Liver (tissue), 3 donors: ENCODE data around the gene GHR.

Experiments
- FOXA1 ChIP-seq: IDR thresholded peaks from 2 replicates; pipeline ENCODE4 v1.6.1; 2016; ENCODE audit warnings: antibody characterized with exemption
- HNF4A ChIP-seq, 2 donors: conservative IDR thresholded peaks; 2 replicates each; pipeline ENCODE4 v1.6.1; 2016; ENCODE audit warnings: antibody characterized with exemption in 2 of 2, mild to moderate bottlenecking in 2 of 2
- JUND ChIP-seq, 2 donors: IDR thresholded peaks; 2 replicates each; pipeline ENCODE4 v1.6.1; 2016; ENCODE audit warnings: antibody characterized with exemption in 2 of 2
- NR2F2 ChIP-seq: IDR thresholded peaks from 2 replicates; pipeline ENCODE4 v1.6.1; 2016; ENCODE audit warnings: antibody characterized with exemption
- RAD21 ChIP-seq, 2 donors: IDR thresholded peaks; 2 replicates each; pipeline ENCODE4 v1.6.1; 2016; ENCODE audit warnings: antibody characterized with exemption in 2 of 2, mild to moderate bottlenecking in 2 of 2
- RXRA ChIP-seq, 2 donors: IDR thresholded peaks; 2 replicates each; pipeline ENCODE4 v1.6.1; 2017 to 2018; ENCODE audit warnings: antibody characterized with exemption in 2 of 2, mild to moderate bottlenecking in 1 of 2
- SP1 ChIP-seq: IDR thresholded peaks from 2 replicates; pipeline ENCODE4 v1.6.1; 2018; ENCODE audit warnings: antibody characterized with exemption, mild to moderate bottlenecking
- TAF1 ChIP-seq: conservative IDR thresholded peaks from 2 replicates; pipeline ENCODE4 v1.6.1; 2016; ENCODE audit warnings: antibody characterized with exemption, mild to moderate bottlenecking
- YY1 ChIP-seq: IDR thresholded peaks from 2 replicates; pipeline ENCODE4 v1.6.1; 2016; ENCODE audit warnings: antibody characterized with exemption, mild to moderate bottlenecking
- TF ChIP-seq, protein P1 (sequence below): IDR thresholded peaks from 2 replicates; pipeline ENCODE4 v1.6.1; 2016; ENCODE audit warnings: antibody characterized with exemption
- TF ChIP-seq, protein P2 (sequence below): fragments of 150-350 bp; IDR thresholded peaks from 2 replicates; pipeline ENCODE4 v1.5.1; 2017; ENCODE audit warnings: improper control_type of control experiment, low read depth, low read length; ENCODE audit not compliant: missing input control
- TF ChIP-seq, protein P3 (sequence below): IDR thresholded peaks from 2 replicates; pipeline ENCODE4 v1.6.1; 2016; ENCODE audit warnings: antibody characterized with exemption
- TF ChIP-seq, protein P4 (sequence below): IDR thresholded peaks from 2 replicates; pipeline ENCODE4 v1.6.1; 2016; ENCODE audit warnings: antibody characterized with exemption, mild to moderate bottlenecking
- TF ChIP-seq, protein P5 (sequence below): IDR thresholded peaks from 2 replicates; pipeline ENCODE4 v1.6.1; 2016; ENCODE audit warnings: antibody characterized with exemption
- donor health status: healthy.
- donor health status: healthy.

DNA sequence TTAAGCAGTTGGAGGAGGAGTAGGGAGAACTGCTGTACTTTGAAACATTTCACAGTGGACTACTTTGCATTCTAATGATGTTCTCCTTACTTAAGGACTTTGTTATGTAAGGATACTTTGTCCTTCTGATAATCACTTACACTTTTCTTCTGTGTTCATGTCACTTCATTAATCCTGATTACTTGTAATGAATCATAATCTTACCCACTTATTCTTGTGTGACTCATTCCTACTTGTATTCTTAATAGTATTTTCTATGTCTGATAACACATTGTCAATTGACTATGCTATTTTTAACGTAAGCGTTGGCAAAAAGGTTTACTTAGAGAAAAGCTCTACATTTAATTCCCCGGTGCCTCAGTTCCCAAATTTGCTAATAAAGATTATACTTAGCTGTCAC is 63.8 kb downstream of the GHR start:
- TF ChIP-seq RXRA (IDR thresholded peaks at IDR 0.05) = no peak
- no peak for TF ChIP-seq TAF1
- TF ChIP-seq FOXA1 = no peak
- TF ChIP-seq JUND (IDR thresholded peaks at IDR 0.05) = no peak
- TF ChIP-seq, protein P1, sequence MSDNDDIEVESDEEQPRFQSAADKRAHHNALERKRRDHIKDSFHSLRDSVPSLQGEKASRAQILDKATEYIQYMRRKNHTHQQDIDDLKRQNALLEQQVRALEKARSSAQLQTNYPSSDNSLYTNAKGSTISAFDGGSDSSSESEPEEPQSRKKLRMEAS = no peak
- TF ChIP-seq, protein P2, sequence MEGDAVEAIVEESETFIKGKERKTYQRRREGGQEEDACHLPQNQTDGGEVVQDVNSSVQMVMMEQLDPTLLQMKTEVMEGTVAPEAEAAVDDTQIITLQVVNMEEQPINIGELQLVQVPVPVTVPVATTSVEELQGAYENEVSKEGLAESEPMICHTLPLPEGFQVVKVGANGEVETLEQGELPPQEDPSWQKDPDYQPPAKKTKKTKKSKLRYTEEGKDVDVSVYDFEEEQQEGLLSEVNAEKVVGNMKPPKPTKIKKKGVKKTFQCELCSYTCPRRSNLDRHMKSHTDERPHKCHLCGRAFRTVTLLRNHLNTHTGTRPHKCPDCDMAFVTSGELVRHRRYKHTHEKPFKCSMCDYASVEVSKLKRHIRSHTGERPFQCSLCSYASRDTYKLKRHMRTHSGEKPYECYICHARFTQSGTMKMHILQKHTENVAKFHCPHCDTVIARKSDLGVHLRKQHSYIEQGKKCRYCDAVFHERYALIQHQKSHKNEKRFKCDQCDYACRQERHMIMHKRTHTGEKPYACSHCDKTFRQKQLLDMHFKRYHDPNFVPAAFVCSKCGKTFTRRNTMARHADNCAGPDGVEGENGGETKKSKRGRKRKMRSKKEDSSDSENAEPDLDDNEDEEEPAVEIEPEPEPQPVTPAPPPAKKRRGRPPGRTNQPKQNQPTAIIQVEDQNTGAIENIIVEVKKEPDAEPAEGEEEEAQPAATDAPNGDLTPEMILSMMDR = no peak
- TF ChIP-seq SP1 = no peak
- TF ChIP-seq, protein P3, sequence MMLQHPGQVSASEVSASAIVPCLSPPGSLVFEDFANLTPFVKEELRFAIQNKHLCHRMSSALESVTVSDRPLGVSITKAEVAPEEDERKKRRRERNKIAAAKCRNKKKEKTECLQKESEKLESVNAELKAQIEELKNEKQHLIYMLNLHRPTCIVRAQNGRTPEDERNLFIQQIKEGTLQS = no peak
- no peak for TF ChIP-seq HNF4A (conservative IDR thresholded peaks at IDR 0.05)
- no peak for TF ChIP-seq NR2F2
- TF ChIP-seq, protein P4, sequence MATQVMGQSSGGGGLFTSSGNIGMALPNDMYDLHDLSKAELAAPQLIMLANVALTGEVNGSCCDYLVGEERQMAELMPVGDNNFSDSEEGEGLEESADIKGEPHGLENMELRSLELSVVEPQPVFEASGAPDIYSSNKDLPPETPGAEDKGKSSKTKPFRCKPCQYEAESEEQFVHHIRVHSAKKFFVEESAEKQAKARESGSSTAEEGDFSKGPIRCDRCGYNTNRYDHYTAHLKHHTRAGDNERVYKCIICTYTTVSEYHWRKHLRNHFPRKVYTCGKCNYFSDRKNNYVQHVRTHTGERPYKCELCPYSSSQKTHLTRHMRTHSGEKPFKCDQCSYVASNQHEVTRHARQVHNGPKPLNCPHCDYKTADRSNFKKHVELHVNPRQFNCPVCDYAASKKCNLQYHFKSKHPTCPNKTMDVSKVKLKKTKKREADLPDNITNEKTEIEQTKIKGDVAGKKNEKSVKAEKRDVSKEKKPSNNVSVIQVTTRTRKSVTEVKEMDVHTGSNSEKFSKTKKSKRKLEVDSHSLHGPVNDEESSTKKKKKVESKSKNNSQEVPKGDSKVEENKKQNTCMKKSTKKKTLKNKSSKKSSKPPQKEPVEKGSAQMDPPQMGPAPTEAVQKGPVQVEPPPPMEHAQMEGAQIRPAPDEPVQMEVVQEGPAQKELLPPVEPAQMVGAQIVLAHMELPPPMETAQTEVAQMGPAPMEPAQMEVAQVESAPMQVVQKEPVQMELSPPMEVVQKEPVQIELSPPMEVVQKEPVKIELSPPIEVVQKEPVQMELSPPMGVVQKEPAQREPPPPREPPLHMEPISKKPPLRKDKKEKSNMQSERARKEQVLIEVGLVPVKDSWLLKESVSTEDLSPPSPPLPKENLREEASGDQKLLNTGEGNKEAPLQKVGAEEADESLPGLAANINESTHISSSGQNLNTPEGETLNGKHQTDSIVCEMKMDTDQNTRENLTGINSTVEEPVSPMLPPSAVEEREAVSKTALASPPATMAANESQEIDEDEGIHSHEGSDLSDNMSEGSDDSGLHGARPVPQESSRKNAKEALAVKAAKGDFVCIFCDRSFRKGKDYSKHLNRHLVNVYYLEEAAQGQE = no peak
- no peak for TF ChIP-seq YY1
- TF ChIP-seq, protein P5, sequence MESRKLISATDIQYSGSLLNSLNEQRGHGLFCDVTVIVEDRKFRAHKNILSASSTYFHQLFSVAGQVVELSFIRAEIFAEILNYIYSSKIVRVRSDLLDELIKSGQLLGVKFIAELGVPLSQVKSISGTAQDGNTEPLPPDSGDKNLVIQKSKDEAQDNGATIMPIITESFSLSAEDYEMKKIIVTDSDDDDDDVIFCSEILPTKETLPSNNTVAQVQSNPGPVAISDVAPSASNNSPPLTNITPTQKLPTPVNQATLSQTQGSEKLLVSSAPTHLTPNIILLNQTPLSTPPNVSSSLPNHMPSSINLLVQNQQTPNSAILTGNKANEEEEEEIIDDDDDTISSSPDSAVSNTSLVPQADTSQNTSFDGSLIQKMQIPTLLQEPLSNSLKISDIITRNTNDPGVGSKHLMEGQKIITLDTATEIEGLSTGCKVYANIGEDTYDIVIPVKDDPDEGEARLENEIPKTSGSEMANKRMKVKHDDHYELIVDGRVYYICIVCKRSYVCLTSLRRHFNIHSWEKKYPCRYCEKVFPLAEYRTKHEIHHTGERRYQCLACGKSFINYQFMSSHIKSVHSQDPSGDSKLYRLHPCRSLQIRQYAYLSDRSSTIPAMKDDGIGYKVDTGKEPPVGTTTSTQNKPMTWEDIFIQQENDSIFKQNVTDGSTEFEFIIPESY = no peak
- no peak for TF ChIP-seq RAD21 (IDR thresholded peaks at IDR 0.05)
